ENCODE data around the gene UCN2.

DNA sequence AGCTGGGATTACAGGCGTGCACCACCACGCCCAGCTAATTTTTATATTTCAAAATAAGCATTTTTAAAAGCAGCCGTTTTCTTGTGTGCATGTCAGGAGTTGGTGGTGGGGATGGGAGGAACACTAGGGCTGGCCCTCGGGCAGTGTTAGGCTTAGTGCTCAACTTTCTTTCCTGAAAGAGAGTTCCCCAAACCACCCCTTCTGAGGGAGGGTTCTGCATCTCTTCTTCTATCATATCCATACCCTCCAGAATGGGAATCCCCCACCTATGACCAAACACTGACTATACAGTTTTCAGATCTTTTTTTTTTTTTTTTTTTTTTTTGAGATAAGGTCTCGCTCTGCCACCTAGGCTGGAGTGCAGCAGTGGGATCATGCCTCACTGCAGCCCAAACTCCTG is 19.4 kb downstream of the UCN2 start:
- TF ChIP-seq OVOL2 (CRISPR knock-in tag; IDR thresholded peaks at IDR 0.05; ENCODE audit: borderline replicate concordance), result no peak
- no peak for TF ChIP-seq ETV6 (CRISPR knock-in tag; IDR thresholded peaks at IDR 0.05)
- TF ChIP-seq, protein P1, sequence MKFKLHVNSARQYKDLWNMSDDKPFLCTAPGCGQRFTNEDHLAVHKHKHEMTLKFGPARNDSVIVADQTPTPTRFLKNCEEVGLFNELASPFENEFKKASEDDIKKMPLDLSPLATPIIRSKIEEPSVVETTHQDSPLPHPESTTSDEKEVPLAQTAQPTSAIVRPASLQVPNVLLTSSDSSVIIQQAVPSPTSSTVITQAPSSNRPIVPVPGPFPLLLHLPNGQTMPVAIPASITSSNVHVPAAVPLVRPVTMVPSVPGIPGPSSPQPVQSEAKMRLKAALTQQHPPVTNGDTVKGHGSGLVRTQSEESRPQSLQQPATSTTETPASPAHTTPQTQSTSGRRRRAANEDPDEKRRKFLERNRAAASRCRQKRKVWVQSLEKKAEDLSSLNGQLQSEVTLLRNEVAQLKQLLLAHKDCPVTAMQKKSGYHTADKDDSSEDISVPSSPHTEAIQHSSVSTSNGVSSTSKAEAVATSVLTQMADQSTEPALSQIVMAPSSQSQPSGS (CRISPR knock-in tag; IDR thresholded peaks at IDR 0.05; ENCODE audit: borderline replicate concordance, low read depth), result no peak
